Activated CD4-positive, alpha-beta T cell treated with anti-CD3 and anti-CD28 coated beads, Interleukin-2, amount 50 U/mL, for 16 hours (primary cell): ENCODE results near the gene RNF40.

Experiments used
- DNase-seq: peaks from one replicate; pipeline ENCODE4 v3.0.0-alpha.2; 2020

Gene RNF40

DNA sequence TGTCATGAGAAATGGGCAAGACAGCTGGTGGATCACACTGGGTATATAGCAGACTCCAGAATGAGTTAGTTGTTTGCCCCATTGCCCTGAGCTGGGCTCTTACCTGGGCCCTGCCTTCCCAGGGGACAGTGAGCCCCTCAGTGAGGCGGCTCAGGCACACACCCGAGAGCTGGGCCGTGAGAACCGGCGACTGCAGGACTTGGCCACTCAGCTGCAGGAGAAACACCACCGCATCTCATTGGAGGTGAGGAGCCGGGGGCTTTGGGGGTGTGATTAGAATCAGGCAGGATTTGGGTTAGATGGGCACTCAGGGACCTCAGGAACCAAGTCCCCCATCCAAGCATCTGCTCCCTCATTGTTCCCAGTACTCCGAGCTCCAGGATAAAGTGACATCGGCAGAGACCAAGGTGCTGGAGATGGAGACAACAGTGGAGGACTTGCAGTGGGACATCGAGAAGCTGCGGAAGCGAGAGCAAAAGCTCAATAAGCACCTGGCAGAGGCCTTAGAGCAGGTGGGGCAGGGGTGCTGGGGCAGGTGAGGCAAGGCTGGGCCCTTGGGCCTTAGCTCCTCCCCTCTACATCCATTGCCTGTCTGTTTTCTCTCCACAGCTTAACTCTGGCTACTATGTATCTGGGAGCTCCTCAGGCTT is 2.8 kb downstream of the RNF40 start:
- DNase-seq: no peak

DNA sequence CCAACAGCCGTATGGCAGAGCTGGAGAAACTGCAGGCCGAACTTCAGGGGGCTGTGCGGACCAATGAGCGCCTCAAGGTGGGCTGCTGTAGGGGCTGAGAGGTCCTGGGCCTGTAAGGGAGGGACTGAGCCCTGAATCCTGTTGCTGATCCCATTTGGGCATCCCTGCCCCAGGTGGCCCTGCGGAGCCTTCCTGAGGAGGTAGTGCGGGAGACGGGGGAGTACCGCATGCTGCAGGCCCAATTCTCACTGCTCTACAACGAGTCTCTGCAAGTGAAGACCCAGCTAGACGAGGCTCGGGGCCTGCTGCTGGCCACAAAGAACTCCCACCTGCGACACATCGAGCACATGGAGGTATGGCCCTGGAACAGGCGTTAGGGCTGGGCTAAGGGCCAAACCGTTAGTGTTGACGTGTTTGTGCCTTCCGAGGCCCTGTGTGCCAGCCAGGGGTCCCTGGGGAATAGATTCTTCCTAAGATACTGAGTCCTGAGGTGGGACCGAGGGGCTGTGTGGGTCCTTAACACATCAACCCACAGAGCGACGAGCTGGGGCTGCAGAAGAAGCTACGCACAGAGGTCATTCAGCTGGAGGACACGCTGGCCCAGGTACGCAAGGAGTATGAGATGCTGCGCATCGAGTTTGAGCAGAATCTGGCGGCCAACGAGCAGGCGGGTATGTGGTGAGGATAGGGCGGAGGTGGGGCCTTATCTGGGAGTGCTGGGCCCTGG is 4.2 kb downstream of the RNF40 start:
- no peak for DNase-seq

DNA sequence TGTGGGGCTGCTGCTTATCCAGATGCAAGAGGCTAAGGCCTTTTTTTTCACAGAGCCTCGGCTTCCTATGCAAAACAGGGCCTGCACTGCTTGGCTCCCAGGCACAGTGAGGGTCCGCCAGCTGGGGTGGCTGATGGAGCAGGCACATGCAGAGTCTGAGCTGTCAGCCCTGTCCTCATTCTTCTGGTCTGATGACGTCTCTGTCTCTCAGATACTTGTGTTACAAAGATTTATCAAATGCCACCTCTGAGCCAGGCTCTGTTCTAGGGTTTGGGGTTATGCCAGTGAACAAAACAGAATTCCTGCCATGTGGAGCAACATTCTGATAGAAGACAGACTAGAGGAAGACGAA is 4.8 kb downstream of the RNF40 start:
- DNase-seq: no peak

DNA sequence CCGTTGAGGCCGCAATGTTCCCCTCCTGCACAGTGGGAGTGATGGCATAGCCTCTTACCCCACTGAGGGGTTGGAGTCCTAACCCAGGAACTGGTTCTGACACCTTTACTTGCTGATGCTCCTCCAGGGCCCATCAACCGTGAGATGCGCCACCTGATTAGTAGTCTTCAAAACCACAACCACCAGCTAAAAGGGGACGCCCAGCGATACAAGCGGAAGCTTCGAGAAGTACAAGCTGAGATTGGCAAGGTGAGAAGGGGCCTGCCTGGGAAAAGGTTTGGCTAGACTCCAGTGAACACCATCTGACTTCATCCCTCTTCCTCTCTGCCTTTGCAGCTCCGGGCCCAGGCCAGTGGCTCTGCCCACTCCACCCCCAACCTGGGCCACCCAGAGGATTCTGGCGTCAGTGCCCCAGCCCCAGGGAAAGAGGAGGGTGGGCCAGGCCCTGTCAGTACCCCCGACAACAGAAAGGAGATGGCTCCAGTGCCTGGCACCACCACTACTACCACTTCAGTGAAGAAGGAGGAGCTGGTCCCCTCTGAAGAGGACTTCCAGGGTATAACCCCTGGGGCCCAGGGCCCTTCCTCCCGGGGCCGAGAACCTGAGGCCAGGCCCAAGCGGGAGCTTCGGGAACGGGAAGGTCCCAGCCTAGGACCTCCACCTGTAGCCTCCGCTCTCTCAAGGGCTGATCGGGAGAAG is 5.8 kb downstream of the RNF40 start:
- no peak for DNase-seq

DNA sequence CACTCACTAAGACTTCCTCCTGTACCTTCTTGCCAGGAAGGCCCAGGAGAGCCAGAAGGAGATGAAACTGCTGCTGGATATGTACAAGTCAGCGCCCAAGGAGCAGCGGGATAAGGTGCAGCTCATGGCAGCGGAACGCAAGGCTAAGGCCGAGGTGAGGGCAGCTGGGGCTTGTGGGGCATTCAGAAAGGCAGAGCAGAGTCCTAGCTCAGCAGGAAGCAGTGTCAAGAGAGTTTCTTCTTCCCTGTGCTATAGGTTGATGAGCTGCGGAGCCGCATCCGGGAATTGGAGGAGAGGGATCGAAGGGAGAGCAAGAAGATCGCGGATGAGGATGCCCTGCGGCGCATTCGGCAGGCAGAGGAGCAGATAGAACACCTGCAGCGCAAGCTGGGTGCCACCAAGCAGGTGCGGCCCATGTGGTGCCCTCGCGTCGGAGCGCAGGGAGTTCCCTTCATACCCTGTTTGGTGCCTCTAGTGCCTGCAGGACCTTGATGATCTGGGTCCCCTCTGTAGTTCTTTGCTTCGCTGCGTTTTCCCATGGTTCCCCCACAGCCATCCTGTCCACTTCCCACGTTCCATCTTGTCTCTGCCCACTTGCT is 6.6 kb downstream of the RNF40 start:
- DNase-seq: no peak

DNA sequence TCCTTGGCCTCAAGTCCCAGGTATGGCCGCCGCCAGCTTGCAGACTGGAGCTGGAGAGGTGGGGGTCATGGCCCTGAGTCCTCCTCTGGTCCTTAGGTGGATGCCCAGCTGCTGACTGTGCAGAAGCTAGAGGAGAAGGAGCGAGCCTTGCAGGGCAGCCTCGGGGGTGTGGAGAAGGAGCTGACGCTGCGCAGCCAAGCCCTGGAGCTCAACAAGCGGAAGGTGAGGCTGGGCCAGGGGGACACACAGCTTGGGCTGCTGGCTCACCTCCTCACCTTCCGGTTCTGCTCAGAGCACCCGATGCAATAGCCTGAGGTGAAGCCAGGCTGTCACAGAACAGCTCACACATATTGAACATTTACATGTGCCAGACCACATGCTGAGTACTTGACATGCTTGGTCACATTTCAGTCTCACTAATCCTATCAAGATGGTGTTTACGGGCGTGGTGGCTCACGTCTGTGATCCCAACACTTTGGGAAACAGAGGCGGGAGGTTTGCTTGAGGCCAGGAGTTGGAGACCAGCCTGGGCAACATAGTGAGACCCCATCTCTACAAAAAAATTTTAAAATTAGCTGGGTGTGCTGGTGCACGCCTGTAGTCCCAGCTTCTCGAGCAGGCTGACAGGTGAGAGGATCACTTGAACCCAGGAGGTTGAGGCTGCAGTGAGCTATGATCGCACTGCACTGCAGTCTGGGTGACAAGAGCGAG is 7.4 kb downstream of the RNF40 start:
- no peak for DNase-seq

DNA sequence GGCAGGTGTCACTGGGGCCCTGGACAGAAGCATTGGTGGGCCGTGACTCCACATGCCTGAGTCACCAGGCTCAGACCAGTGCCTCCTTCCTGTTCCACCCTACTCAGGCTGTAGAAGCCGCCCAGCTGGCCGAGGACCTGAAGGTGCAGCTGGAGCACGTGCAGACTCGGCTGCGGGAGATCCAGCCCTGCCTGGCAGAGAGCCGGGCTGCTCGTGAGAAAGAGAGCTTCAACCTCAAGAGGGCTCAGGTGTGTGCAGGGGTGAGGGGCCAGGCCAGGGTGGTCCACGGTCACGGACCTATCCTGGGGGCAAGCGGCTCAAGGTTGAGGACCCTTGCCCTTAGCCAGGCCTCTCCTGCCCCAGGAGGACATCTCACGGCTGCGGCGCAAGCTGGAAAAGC is 9.6 kb downstream of the RNF40 start:
- no peak for DNase-seq

DNA sequence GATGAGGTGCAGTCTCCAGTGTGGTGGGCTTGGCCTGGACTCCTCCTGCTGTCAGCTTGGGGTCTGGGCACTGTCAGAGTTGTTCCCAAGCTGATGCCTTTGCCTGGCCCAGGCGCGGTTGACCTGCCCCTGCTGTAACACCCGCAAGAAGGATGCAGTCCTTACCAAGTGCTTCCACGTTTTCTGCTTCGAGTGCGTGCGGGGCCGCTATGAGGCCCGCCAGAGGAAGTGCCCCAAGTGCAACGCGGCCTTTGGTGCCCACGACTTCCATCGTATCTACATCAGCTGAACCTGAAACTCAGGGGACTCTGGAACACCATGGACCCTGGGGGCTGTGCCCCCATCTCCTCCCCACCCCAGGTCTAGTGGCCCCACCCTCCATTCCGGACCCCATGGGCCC is 11.7 kb downstream of the RNF40 start:
- DNase-seq: no peak

DNA sequence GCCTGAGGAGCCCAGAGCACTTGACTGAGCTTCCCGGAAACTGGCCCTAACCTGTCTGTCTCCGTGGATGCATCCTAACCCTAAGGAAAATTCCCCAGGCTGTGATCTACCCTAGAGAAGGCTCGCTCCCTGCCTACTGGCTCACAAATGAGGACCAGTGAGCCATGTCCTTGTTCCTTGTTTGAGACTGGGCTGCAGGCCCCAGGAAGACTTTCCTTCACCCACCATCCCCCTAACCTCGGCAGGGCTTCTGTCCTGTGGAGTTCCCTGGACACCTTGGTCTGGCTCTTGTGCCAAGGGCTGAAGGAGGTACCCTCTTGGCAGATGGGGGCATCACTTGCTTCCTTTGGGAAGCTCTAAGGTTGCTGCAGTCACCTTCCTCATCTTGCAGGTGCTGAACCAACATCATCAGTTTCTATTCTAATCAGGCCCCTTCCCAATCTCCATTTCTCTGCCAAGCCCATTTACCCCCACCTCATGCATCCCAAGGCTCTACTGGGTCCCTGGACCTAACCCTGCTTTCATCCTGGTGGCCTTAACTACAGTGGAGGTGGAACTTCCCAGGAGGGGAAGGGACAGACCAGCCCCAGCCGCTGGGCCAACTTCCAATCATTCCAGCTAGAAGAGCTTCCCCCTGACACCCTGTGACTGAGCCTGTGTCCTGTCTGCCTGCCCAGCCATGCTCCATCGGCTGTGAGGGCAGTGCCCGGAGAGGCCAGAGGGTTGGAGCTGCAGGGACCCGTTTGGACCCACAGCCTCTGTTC is 12.4 kb downstream of the RNF40 start:
- no peak for DNase-seq

DNA sequence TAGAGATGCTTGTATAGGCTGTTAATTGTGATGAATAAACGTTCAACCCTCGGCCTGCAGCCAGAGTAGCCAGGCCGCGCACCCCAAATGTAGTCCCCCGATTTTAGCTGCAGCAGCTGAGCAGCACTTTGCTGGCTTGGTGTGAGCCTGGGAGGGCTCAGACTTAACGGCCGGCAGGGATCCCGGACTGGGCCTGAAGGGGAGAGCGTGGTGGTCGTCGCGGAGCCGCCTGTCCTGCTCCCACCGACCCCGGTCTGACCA is 12.9 kb downstream of the RNF40 start:
- DNase-seq: no peak

DNA sequence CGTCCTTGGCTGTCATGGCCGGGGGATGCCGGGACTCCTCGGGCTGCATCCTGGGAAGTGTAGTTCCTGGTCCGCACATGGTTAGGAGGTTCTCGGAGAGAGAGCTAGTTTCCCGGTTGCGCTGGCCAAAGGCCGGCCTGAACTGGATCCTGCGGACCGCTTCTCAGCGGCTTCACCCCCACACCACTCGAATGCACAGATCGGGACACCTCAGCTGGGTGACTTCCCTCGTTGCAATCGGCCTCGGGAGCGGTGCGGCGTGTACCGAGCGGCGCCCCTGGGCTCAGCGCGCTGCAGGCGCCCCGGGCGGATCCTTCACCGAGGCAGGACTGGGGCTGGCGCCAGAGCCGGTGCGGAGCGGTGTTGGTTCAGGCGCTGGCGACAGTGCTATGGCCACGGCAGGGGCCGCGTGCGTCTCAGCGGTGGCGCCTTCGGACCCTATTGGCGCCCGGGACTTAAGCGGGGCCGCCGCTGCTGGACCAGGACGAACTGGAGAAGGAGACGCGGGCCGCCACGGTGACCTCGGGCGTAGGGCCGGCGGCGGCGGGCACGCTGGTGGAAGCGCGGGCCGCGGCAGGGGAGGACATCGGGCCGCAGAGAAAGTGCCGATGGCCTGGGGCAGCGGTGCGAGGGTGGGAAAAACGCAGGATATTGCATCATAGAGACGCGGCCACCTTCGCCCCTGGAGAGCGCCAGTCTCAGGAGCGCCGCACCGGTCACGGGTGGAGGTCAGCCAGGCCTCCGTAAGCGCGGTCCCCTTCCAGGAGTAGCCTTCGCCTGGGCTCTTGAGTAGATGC is 13.5 kb downstream of the RNF40 start:
- DNase-seq: peak; percentile 83

DNA sequence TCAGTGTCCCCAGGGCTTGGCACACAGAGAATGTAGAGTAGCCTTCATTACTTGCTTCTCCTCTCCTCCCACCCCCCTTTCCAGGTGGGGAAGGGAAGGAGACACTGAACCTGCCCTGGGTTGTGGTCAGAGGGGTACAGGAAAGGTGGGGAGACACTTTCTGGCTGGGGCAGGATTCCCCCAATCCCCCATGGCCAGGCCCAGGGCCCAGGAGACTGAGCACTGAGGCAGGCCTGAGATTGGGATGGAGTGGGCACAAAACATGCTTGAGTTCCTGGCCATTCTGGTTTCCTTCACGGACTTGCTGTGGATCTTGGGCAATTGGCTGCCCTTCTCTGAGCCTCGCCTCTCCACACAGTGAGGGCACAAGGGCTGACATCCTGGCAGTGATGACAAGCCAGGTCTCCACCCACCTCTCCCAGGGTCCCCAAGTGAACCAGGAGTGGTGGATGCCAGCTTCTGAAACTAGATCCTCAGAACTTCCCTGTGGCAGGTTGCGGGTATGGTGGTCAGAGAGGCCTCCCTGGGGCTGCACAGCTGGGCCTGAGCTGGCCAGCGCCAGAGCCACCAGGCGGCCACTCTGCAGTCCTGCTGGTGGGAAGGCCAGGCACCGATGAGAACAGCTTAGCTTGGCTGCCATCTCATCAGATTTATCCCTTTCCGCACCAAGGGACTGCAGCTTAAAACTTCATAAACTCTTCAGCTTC is 15.6 kb downstream of the RNF40 start:
- no peak for DNase-seq

DNA sequence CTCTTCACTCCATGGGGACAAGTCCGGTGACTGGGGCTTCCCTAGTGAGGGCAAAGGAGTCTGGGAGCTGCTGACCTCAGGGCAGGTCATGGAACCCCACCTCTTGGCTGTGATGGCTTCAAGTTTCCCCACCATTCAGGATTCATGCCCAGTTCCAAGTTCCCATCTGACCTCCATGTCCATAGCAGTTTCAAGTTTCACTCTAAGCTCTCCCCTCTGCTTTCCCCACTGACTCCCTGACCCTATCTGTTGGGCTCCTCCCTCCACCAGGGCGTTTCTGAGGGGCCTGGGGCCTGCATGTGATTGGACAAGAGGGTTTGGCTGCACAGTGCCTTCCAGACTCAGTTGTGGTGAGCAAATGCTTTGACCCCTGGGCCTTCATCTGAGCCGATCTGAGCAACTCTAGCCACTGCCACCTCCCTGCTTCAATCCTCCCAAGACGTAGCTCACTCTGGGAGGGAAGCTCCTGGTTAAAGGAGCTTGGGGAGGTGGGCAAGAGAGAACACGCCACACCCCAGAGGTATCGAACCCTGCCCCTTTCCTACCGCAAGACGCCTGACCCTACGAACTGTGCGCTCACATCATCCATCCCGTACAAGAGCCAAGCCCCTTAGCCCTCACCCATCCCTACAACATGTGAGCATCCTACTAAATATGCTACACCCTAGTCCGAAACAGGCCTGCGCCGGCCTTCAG is 16.6 kb downstream of the RNF40 start:
- DNase-seq: no peak

DNA sequence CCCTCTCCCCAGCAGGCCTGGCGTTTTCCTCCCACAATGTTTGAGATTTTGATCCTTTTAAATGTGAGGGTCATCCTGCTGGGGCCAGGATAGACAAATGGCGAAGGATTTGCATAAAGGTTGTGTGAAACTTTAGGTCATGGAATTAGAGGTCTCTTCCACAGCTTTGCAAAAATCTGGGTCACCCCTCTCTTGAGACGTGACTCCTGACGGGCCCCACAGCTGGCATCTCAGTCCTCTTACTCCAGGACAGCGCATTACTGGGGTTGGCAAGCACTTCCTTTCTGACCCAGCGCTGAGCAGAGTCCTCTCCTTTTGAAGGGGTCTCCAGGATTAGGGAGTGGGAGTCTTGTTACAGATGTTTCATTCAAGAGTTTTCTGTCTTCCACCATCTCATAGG is 17.5 kb downstream of the RNF40 start:
- DNase-seq: no peak

DNA sequence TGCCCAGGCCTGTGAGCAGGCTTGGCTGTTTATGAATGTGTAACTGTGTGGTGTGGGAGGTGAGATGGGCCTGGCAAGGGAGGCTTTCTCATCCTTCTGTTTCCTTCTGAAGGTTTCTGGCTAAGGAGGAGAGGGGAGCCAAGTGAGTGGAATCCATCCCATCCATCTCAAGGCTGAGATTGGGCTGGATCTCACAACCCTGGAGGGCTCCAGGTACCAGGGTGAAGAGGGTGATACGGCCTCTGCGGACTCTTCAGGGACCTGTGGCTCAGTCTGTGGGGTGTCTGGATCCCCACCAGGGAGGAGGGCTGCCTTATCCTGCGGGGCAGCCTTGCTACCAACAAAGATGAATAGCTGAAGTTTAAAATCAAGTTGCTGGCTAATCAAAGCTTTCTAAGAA is 17.9 kb downstream of the RNF40 start:
- DNase-seq: no peak

DNA sequence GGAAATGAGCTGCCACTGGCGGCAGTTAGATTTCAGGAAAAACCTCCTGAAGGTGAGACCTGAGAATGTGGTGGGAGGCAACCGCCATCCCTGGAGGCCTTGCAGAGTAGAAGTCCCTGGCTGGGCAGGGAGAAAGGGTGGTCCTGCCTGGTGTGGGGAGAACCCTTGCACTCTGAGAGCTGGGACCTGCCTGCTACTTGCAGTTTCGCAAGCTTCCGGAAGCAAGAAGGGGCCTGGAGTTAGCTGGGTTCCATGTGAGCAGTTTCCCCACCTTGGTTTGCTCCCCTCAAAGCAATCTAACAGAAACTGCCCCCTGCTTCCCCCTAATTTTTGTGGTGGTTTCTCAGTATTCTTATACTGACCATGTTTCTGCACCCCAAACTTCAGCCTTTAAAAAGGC is 18.4 kb downstream of the RNF40 start:
- no peak for DNase-seq

DNA sequence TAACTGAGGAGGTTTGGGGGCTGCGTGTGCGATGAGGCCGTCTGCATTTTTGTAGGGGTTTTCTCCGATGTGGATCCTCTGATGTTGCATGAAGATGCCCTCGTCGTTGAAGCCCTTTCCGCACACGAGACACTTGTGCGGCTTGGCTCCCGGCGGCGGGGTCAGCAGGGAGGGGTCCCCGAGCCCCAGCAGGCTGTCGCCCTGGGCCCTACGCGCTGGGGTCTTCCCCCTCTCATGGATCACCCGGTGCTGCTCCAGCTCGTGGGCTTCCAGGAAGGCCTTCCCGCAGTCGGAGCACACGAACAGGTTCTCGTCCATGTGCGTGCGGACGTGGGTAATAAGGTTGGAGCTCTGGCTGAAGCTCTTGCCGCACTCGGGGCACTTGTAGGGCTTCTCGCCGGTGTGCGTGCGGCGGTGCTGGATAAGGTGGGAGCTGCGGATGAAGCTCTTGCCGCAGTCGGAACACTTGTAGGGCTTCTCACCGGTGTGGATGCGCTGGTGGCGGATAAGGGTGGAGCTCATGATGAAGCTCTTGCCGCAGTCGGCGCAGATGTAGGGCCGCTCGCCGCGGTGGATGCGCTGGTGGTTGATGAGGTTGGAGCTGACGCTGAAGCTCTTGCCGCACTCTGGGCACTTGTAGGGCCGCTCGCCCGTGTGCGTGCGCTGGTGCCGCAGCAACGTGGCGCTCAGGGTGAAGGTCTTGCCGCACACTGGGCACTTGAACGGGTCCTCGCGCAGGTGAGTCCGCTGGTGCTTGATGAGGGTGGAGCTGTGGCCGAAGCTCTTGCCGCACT is 20.6 kb downstream of the RNF40 start:
- no peak for DNase-seq

DNA sequence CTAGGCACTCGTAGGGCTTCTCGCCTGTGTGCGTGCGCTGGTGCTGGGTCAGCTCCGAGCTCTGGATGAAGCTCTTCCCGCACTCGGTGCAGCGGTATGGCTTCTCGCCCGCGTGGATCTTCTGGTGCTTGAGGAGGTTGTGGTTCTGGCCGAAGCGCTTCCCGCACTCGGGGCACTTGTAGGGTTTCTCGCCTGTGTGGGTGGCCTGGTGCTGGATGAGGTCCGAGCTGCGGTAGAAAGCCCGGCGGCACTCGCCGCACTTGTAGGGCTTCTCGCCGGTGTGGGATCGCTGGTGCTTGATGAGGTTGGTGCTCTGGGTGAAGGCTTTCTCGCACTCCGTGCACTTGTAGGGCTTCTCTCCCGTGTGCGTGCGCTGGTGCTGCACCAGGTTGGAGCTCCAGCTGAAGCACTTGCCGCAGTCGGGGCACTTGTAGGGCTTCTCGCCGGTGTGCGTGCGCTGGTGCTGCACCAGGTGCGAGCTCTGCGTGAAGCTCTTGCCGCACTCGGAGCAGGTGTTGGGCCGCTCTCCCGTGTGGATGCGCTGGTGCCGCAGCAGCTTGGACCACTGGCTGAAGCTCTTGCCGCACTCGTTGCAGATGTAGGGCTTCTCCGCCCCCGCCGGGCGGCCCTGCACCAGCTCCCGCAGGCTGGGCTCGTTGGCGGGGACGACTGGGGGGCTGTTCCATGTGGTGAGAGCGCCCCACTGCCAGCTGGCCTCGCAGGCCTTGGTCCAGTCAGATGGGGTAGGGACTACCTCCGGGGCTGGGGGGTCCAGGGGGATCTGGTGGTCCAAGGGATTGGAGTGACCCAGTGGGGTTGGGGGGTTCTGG is 21.4 kb downstream of the RNF40 start:
- no peak for DNase-seq

DNA sequence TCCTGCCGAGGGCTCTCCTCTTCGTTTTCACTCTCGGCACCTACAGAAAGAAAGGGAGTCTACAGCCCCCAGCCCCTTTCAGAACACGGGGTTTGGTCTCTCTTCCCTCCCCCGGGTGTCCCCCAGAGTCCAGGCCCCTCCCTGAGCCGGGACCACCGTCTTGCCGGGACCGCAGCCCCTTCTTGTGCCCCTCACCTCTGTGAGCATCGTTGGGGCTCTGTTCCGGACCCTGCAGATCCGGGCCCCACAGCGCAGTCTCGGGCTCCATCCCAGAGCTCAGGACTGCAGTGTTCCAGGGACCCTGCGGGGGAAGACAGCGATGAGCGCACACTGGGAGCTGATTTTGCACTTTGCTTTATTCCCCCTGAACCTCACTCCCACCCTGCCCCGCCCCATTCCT is 22.1 kb downstream of the RNF40 start:
- DNase-seq: no peak
